ENCODE measurements around the gene SV2A. TPM values are rescaled to one million over a fixed set of nuclear protein-coding genes. Genes with fewer than 3 reads are reported as not detected.
A peak's percentile ranks its signal among the peaks of the same experiment; 100 is the strongest.

The SV2A gene
- total RNA-seq, 1 experiment from 2014 or later, result 47.1 TPM

GRCh38 chr1:149886396-149887195 is 31.0 kb downstream of the SV2A start:
- no peaks in the 10 kb centered on the region for H3K9me3 Mint-ChIP-seq
- peak; percentile 65 for ATAC-seq
- TF ChIP-seq ZNF671 (CRISPR knock-in tag; IDR thresholded peaks at IDR 0.05) (peak; percentile 83), AFF4 (CRISPR knock-in tag; IDR thresholded peaks at IDR 0.05; ENCODE audit: borderline replicate concordance) (peak; percentile 96; the same call in 1 of the 2 replicates), ZNF232 (CRISPR knock-in tag; IDR thresholded peaks at IDR 0.05) (0 out of 2 replicates have a peak, but pooled peaks have one; percentile 57), ESRRA (CRISPR knock-in tag; IDR thresholded peaks at IDR 0.05; ENCODE audit: borderline replicate concordance) (0 out of 2 replicates have a peak, but pooled peaks have one; percentile 70), GABPB1 (CRISPR knock-in tag; IDR thresholded peaks at IDR 0.05) (peak; percentile 53), STAT6 (CRISPR knock-in tag; conservative IDR thresholded peaks at IDR 0.05; ENCODE audit: low read depth) (no peak), PRRX2 (CRISPR knock-in tag; IDR thresholded peaks at IDR 0.05) (peak; percentile 93), MXD4 (CRISPR knock-in tag; IDR thresholded peaks at IDR 0.05; ENCODE audit: borderline replicate concordance) (no peak), KAT7 (CRISPR knock-in tag; IDR thresholded peaks at IDR 0.05; ENCODE audit: borderline replicate concordance) (peak; percentile 76; the same call in 1 of the 2 replicates), MYBL2 (CRISPR knock-in tag; IDR thresholded peaks at IDR 0.05) (peak; percentile 50; the same call in 1 of the 2 replicates), GRHL2 (CRISPR knock-in tag; IDR thresholded peaks at IDR 0.05; ENCODE audit: insufficient replicate concordance, severe bottlenecking) (no peak), MLX (CRISPR knock-in tag; IDR thresholded peaks at IDR 0.05) (peak; percentile 50; the same call in 1 of the 2 replicates), EMX1 (CRISPR knock-in tag; IDR thresholded peaks at IDR 0.05) (peak; percentile 79), IRF1 (CRISPR knock-in tag; IDR thresholded peaks at IDR 0.05) (peak; percentile 82; the same call in 1 of the 2 replicates), ZMAT4 (CRISPR knock-in tag; IDR thresholded peaks at IDR 0.05) (peak; percentile 80), ZBTB43 (CRISPR knock-in tag; IDR thresholded peaks at IDR 0.05) (peak; percentile 47), ATF6 (CRISPR knock-in tag; IDR thresholded peaks at IDR 0.05) (no peak), NFATC4 (CRISPR knock-in tag; IDR thresholded peaks at IDR 0.05) (peak; percentile 94), SMAD4 (CRISPR knock-in tag; IDR thresholded peaks at IDR 0.05) (no peak), ZNF121 (CRISPR knock-in tag; IDR thresholded peaks at IDR 0.05) (no peak), ZNF317 (CRISPR knock-in tag; IDR thresholded peaks at IDR 0.05; ENCODE audit: borderline replicate concordance, low read depth) (0 out of 2 replicates have a peak, but pooled peaks have one; percentile 61), GTF2I (CRISPR knock-in tag; conservative IDR thresholded peaks at IDR 0.05) (no peak)

More at GRCh38 chr1:149886396-149887195, 31.0 kb downstream of the SV2A start:
- H3K27ac Mint-ChIP-seq, result no peak overlapping the region
- H3K4me3 Mint-ChIP-seq, result no peak overlapping the region
- H3K4me1 Mint-ChIP-seq, result peaks cover 4% of the 10 kb centered on the region
- DNase-seq (ENCODE audit: low spot score), result peak; percentile 71
- CTCF ChIA-PET, result interaction anchor here (3.0 kb wide), 1 partner anchor 301 kb away, joined by 25 read pairs; no protein-coding TSS in a partner anchor
- H3K27me3 Mint-ChIP-seq (ENCODE audit: low read depth), result no peaks in the 10 kb centered on the region
- H3K36me3 Mint-ChIP-seq, result no peaks in the 10 kb centered on the region
- POLR2A ChIA-PET, result interaction anchor here (0.6 to 6.1 kb wide), 27 partner anchors 13 to 1118 kb away, joined by 3 to 51 read pairs (median 6); partner anchors contain the start of genes BOLA1, MTMR11, OTUD7B and SF3B4
